GM12892 (cell line): ENCODE measurements around the gene AKAP13.

Source experiments
- POLR2A ChIP-seq: IDR thresholded peaks from 2 replicates; pipeline ENCODE4 v1.6.1; 2011; ENCODE audit warnings: low read depth, low read length, control low read depth
- TAF1 ChIP-seq: IDR thresholded peaks from 2 replicates; pipeline ENCODE4 v1.6.1; 2011; ENCODE audit warnings: low read depth, mild to moderate bottlenecking, control low read depth, low read length, borderline replicate concordance

DNA sequence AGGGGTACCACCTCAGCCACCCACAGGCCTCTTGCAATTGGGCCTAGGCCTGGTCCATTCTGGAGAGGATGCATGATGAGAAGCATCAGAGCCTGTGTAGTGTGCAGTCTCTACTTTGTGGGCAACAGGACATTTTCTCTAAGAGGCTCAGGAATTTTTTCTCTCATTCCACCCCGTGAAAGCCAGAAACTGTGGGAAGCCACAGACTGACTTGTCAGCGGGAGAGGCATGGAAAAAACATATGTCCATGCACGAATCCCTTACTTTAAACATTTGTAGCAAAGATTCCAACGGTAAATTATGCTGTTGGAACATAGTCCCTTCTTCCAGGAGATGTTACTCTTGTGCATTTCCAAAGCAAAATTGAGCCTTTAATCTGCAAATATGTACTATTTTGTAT is 217.8 kb downstream of the AKAP13 start:
- TF ChIP-seq POLR2A (no peak), TAF1 (no peak)
